Esophagus (tissue), 2 donors: ENCODE results near the gene CDH6. TPM values are rescaled to one million over a fixed set of nuclear protein-coding genes. Genes with fewer than 3 reads are reported as not detected.

ENCODE experiments used
- H3K27ac ChIP-seq, 2 donors: one replicate each; pipeline ENCODE4 v1.5.1; 2013; ENCODE audit warnings: low read depth in 2 of 2, mild to moderate bottlenecking in 2 of 2, inconsistent platforms in 1 of 2, low read length in 1 of 2, moderate library complexity in 1 of 2
- H3K27me3 ChIP-seq, 2 donors: one replicate each; pipeline ENCODE4 v1.6.1; 2013; ENCODE audit warnings: low read length in 2 of 2, control low read depth in 1 of 2, mild to moderate bottlenecking in 1 of 2; ENCODE audit not compliant: insufficient read depth in 2 of 2, control insufficient read depth in 1 of 2
- H3K36me3 ChIP-seq, 2 donors: one replicate each; pipeline ENCODE4 v1.6.1; 2013; ENCODE audit warnings: low read length in 1 of 2; ENCODE audit not compliant: control insufficient read depth in 2 of 2, insufficient read depth in 2 of 2
- H3K4me1 ChIP-seq, 2 donors: one replicate each; pipeline ENCODE4 v1.6.1; 2013; ENCODE audit warnings: low read length in 1 of 2; ENCODE audit not compliant: control insufficient read depth in 2 of 2, insufficient read depth in 2 of 2
- H3K4me3 ChIP-seq, 2 donors: one replicate each; pipeline ENCODE4 v1.5.1; 2013; ENCODE audit warnings: low read length in 2 of 2, mild to moderate bottlenecking in 2 of 2, low read depth in 1 of 2, moderate library complexity in 1 of 2
- H3K9me3 ChIP-seq, 2 donors: one replicate each; pipeline ENCODE4 v1.6.1; 2013; ENCODE audit warnings: mild to moderate bottlenecking in 2 of 2, low read depth in 1 of 2, low read length in 1 of 2, moderate library complexity in 1 of 2; ENCODE audit not compliant: control insufficient read depth in 2 of 2, insufficient read depth in 1 of 2
- WGBS, 2 donors: extraction: QIAGEN DNeasy Blood & Tissue Kit; methylation state at CpG; one replicate each; pipeline ENCODE4 v1.1.7; 2013; 5-methylcytosine and 5-hydroxymethylcytosine counted together
- polyA plus RNA-seq, 2 donors: library from polyadenylated mRNA; stranded (reverse); fragments of 200-250 nt; gene quantifications; one replicate each; pipeline ENCODE4 v1.2.3, GENCODE V29; 2013
- donor health status: healthy with polysubstance abuse.
- donor health status: Bipolar disorder and iron deficiency.

Gene CDH6
- polyA plus RNA-seq, 2 donors: 0.31 to 0.42 TPM

DNA sequence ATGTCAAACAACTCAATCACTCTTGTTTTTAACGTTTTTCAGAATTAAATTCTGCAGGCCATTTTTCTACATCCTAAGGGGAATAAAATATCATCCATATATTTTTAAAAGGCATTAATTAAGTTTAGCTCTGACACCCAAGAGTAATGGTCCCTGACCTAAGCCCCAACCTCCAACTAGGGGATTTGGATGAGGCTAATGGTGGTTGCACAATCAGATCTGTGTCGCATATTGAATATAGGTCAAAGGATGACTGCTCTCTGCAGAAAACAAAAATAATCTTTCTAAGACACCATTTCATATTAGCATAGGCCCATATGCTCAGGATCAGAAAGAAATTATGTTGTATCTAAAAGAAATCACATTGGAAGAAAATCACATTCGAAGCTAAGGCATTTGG, 20.7 kb downstream of the CDH6 start:
- WGBS, 2 donors: 49 to 52% methylated on average over 3 of the region's 3 CpGs

DNA sequence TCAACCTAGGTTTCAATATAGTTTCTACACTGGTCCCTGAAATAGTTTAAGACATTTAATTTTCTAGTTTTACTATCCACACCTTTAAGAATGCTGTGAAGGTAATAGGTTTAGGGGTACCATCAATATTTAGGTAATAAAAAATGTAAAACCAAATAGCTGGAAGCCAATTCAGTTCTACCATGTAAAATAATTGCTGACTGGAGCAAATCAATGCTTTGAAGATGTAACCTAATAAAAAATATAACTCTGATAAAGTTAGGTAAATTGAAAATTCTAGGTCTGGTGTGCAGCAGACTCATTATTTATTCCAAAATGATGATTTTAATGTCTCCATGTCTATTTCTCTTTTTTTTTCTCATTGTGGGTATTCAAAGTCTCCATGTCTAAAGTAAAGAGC, 21.8 kb downstream of the CDH6 start:
- no peaks in the 10 kb centered on the region for H3K27me3 ChIP-seq
- no peak overlapping the region for H3K27ac ChIP-seq
- H3K4me1 ChIP-seq: no peaks in the 10 kb centered on the region
- no peaks in the 10 kb centered on the region for H3K9me3 ChIP-seq
- no peaks in the 10 kb centered on the region for H3K36me3 ChIP-seq
- no peak overlapping the region for H3K4me3 ChIP-seq

More for the DNA sequence above, 20.7 kb downstream of the CDH6 start:
- Histone ChIP-seq H3K27ac (no peak overlapping the region), H3K36me3 (no peaks in the 10 kb centered on the region), H3K4me1 (no peaks in the 10 kb centered on the region), H3K4me3 (no peak overlapping the region), H3K9me3 (no peaks in the 10 kb centered on the region), H3K27me3 (no peaks in the 10 kb centered on the region)

DNA sequence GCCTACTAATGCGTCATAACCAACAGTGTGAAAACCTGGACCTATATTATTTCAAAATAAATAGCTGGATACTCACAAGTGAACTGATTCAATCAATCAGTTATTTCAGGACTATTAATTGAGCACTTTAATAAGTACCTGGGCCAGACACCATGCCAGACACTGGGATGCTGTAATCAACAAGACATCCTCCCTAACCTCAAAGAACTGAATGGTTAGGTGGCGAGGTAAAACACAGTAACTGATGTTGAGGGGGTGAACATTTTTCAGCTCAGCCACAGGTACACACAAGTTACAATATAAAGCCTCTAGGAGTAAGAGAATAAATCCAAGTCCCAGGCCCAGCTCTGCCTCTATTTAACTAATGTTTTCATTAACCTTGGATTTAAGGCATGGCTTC, 24.0 kb downstream of the CDH6 start:
- Histone ChIP-seq H3K27me3 (no peaks in the 10 kb centered on the region), H3K27ac (no peak overlapping the region), H3K36me3 (no peaks in the 10 kb centered on the region), H3K9me3 (no peaks in the 10 kb centered on the region), H3K4me3 (no peak overlapping the region), H3K4me1 (no peaks in the 10 kb centered on the region)
- 84 to 93% methylated on average over 2 of the region's 2 CpGs for WGBS, 2 donors

- WGBS, 2 donors: 73 to 84% methylated on average over 3 of the region's 3 CpGs
- no peak overlapping the region for H3K4me3 ChIP-seq
- no peaks in the 10 kb centered on the region for H3K9me3 ChIP-seq
- H3K36me3 ChIP-seq: no peaks in the 10 kb centered on the region
- H3K27me3 ChIP-seq: no peaks in the 10 kb centered on the region
- H3K4me1 ChIP-seq: no peaks in the 10 kb centered on the region
- H3K27ac ChIP-seq: no peak overlapping the region
These were observed 25.5 kb downstream of the CDH6 start for GRCh38 chr5:31218978-31219377.

DNA sequence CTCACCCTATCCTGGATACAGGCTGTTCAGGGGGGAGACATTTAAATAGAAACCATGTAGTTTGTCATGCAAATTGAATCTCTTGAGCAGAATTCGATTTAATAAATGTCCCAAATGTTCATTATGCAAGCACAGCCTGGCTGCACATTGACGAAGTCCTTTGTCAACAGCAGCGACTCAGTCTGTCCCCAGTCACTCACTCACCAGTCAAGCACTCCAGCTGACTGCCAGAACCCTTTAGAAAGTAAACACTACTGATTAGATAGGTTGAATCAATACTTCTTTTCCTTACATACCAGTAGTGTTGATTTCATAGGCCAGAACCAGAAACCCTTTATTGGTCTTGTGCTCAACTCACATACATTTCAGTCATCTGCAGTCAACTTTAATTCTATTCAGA, 27.5 kb downstream of the CDH6 start:
- Histone ChIP-seq H3K4me1 (no peaks in the 10 kb centered on the region), H3K27me3 (no peaks in the 10 kb centered on the region), H3K4me3 (no peak overlapping the region), H3K9me3 (no peaks in the 10 kb centered on the region), H3K27ac (no peak overlapping the region), H3K36me3 (no peaks in the 10 kb centered on the region)
- WGBS, 2 donors: 26 to 46% methylated on average over 3 of the region's 3 CpGs

- WGBS, 2 donors: 80 to 84% methylated on average over 5 of the region's 5 CpGs
- H3K27me3 ChIP-seq: no peaks in the 10 kb centered on the region
- no peaks in the 10 kb centered on the region for H3K9me3 ChIP-seq
- H3K27ac ChIP-seq: no peak overlapping the region
- H3K4me3 ChIP-seq: no peak overlapping the region
- H3K4me1 ChIP-seq: no peaks in the 10 kb centered on the region
- H3K36me3 ChIP-seq: no peaks in the 10 kb centered on the region
These were observed 31.6 kb downstream of the CDH6 start for GRCh38 chr5:31225118-31225517.

- Histone ChIP-seq H3K4me1 (no peaks in the 10 kb centered on the region), H3K4me3 (no peak overlapping the region), H3K27ac (no peak overlapping the region), H3K27me3 (no peaks in the 10 kb centered on the region), H3K36me3 (no peaks in the 10 kb centered on the region), H3K9me3 (no peaks in the 10 kb centered on the region)
- WGBS, 2 donors: 83 to 89% methylated on average over 3 of the region's 3 CpGs
These were observed 32.1 kb downstream of the CDH6 start for GRCh38 chr5:31225613-31226012.

GRCh38 chr5:31226651-31227050, 33.2 kb downstream of the CDH6 start:
- Histone ChIP-seq H3K27ac (no peak overlapping the region), H3K4me1 (no peaks in the 10 kb centered on the region), H3K9me3 (no peaks in the 10 kb centered on the region), H3K4me3 (no peak overlapping the region), H3K27me3 (no peaks in the 10 kb centered on the region), H3K36me3 (no peaks in the 10 kb centered on the region)
- WGBS, 2 donors: 70 to 73% methylated on average over 5 of the region's 5 CpGs

- H3K27ac ChIP-seq: no peak overlapping the region
- WGBS, 2 donors: 49 to 61% methylated on average over 2 of the region's 2 CpGs
These were observed 35.8 kb downstream of the CDH6 start for GRCh38 chr5:31229266-31229665.

DNA sequence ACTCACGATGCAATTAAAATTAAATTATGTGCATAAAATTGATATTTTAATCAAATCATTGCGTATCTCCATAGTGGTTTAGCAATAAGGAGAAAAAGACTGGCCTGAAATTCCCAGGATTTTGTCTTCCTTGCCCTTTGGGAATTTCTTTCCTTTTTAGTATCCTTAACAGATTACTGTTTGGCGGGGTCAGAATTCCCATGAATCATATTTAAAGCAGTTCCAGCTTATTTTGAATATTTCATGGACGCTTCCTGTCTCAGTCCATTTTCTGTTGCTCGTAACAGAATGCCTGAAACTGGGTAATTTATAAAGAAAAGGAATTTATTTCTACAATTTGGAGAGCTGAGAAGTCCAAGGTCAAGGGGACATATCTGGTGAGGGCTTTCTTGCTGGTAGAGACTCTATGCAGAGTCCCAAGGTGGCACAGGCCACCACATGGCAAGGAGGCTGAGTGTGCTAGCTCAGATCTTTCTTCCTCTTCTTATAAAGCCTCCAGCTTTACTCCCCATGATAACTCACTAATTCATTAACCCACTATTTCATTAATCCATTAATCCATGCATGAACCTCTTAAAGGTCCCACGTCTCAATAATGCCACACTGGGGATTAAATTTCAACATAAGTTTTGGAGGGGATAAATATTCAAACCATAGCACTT, 37.8 kb downstream of the CDH6 start:
- Histone ChIP-seq H3K27ac (no peak overlapping the region), H3K9me3 (no peaks in the 10 kb centered on the region), H3K4me3 (no peak overlapping the region), H3K36me3 (no peaks in the 10 kb centered on the region), H3K27me3 (no peaks in the 10 kb centered on the region), H3K4me1 (no peaks in the 10 kb centered on the region)
- 66 to 75% methylated on average over 6 of the region's 6 CpGs for WGBS, 2 donors

More at GRCh38 chr5:31229266-31229665, 35.8 kb downstream of the CDH6 start:
- H3K9me3 ChIP-seq: no peaks in the 10 kb centered on the region
- no peaks in the 10 kb centered on the region for H3K36me3 ChIP-seq
- no peaks in the 10 kb centered on the region for H3K27me3 ChIP-seq
- no peaks in the 10 kb centered on the region for H3K4me1 ChIP-seq
- no peak overlapping the region for H3K4me3 ChIP-seq
